K562 (cell line): ENCODE data around the gene SLCO2A1. TPM values are rescaled to one million over a fixed set of nuclear protein-coding genes. Genes with fewer than 3 reads are reported as not detected.
A peak's percentile ranks its signal among the peaks of the same experiment; 100 is the strongest.

Experiments
- BCL6 ChIP-seq: fragments of 250-450 bp; sonication (Bioruptor Pico); IDR thresholded peaks from 2 replicates; pipeline ENCODE4 v1.4.0; 2020
- DMBX1 ChIP-seq: fragments of 250-450 bp; sonication (Bioruptor Pico); IDR thresholded peaks from 2 replicates; pipeline ENCODE4 v1.8.0; 2022; ENCODE audit warnings: inconsistent platforms, mild to moderate bottlenecking, moderate library complexity, borderline replicate concordance
- EWSR1 ChIP-seq: fragments of 450-650 bp; IDR thresholded peaks from 2 replicates; pipeline ENCODE4 v1.6.1; 2018; ENCODE audit warnings: borderline replicate concordance, mild to moderate bottlenecking, low read depth, moderate library complexity; ENCODE audit not compliant: partially characterized antibody
- ILF3 ChIP-seq: fragments of 450-650 bp; IDR thresholded peaks from 2 replicates; pipeline ENCODE4 v1.6.1; 2018; ENCODE audit warnings: antibody characterized with exemption, mild to moderate bottlenecking, moderate library complexity, borderline replicate concordance
- MCM3 ChIP-seq: fragments of 450-650 bp; IDR thresholded peaks from 2 replicates; pipeline ENCODE4 v1.6.1; 2016
- MTA3 ChIP-seq: fragments of 450-650 bp; formaldehyde crosslinking; IDR thresholded peaks from 2 replicates; pipeline ENCODE4 v1.6.1; 2017; ENCODE audit warnings: mild to moderate bottlenecking, borderline replicate concordance
- NFXL1 ChIP-seq: fragments of 450-650 bp; formaldehyde crosslinking; IDR thresholded peaks from 2 replicates; pipeline ENCODE4 v1.4.0; 2021; ENCODE audit warnings: mild to moderate bottlenecking
- POLR3A ChIP-seq: IDR thresholded peaks from 2 replicates; pipeline ENCODE4 v1.6.1; 2011; ENCODE audit warnings: borderline replicate concordance, mild to moderate bottlenecking, moderate library complexity; ENCODE audit not compliant: insufficient read length, insufficient read depth; ENCODE audit errors: extremely low read depth
- SMAD4 ChIP-seq: fragments of 250-450 bp; sonication (Bioruptor Pico); conservative IDR thresholded peaks from 2 replicates; pipeline ENCODE4 v1.8.0; 2021; ENCODE audit warnings: inconsistent platforms, mild to moderate bottlenecking, moderate library complexity
- TCF3 ChIP-seq: sonication (generic); formaldehyde crosslinking; IDR thresholded peaks from 2 replicates; pipeline ENCODE4 v1.4.0; 2020; ENCODE audit warnings: mild to moderate bottlenecking, missing genetic modification reagents
- THRA ChIP-seq: fragments of 450-650 bp; IDR thresholded peaks from 2 replicates; pipeline ENCODE4 v1.6.1; 2017; ENCODE audit warnings: mild to moderate bottlenecking, moderate library complexity
- ZKSCAN8 ChIP-seq: fragments of 200-800 bp; sonication (Bioruptor generic); IDR thresholded peaks from 2 replicates; pipeline ENCODE4 v1.6.1; 2016; ENCODE audit warnings: missing genetic modification characterization, missing compliant biosample characterization
- ZNF174 ChIP-seq: fragments of 250-450 bp; sonication (Bioruptor Pico); IDR thresholded peaks from 2 replicates; pipeline ENCODE4 v1.4.0; 2020; ENCODE audit warnings: mild to moderate bottlenecking
- polyA plus RNA-seq, 8 experiments: library from polyadenylated mRNA; depleted of rRNA in 4 of 8; stranded (reverse) in 5 of 8; unstranded in 3 of 8; fragments of >200 nt; fragmentation: Nextera tagmentation in 2 of 8; fragmentation: Illumina TruSeq in 1 of 8; extraction: Ambion mirVana in 2 of 8; extraction: Trizol in 1 of 8; gene quantifications; 2 replicates each; pipeline versions ENCODE4 v1.2.1 to v1.2.3, GENCODE V29; 2011 to 2014; ENCODE audit warnings: inconsistent platforms in 1 of 8, missing spikeins in 1 of 8
- total RNA-seq, 7 experiments: library from RNA; depleted of rRNA in 6 of 7; stranded (reverse); fragments of >200 nt in 6 of 7; fragmentation: Illumina TruSeq in 2 of 7; extraction: Trizol in 2 of 7; gene quantifications; 2 replicates each; pipeline versions ENCODE4 v1.2.1 to v1.2.3, GENCODE V29; 2011 to 2021; ENCODE audit warnings: low replicate concordance in 1 of 7
- TF ChIP-seq, protein P1 (sequence below): sonication (generic); formaldehyde crosslinking; IDR thresholded peaks from 2 replicates; pipeline ENCODE4 v1.8.1; 2023; ENCODE audit warnings: missing genetic modification reagents, mild to moderate bottlenecking, borderline replicate concordance
- TF ChIP-seq, protein P2 (sequence below): fragments of 250-450 bp; sonication (Bioruptor Pico); IDR thresholded peaks from 2 replicates; pipeline ENCODE4 v1.4.0; 2020; ENCODE audit warnings: mild to moderate bottlenecking

Gene SLCO2A1
- total and polyA plus RNA-seq, 9 of the 15 experiments (the other 6 are each of a cell fraction or from before 2014, with no cell fraction given) = 0.16 to 1.0 TPM; not detected in 7

DNA sequence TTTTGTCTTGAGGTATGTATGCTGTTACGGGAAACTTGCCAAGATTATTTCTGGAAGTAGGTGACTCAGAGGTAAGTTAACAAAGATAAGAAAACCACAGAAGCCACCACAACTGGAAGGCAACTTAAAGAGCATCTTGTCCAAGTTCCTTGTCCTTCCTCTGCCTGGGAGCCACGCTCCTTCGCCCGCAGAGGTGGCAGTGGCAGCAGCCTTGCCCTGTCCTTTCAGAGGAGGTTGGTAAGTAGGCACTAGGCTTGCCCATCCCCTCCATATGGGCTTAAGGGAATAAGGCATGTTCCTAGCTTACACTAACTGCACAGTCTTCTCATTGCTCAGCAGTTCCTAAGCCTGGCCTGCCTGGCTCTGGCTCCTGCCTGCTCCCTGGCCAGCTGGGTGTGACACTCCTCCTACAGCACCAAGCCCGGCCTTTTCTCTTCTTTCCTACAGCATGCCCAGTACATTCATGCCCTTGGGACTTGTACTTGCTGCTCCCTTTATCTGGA, 86.0 kb downstream of the SLCO2A1 start (continued):
- TF ChIP-seq MCM3 = no peak
- TF ChIP-seq SMAD4 (CRISPR knock-in tag) = no peak
- TF ChIP-seq NFXL1 (CRISPR knock-in tag) = no peak
- TF ChIP-seq BCL6 (CRISPR knock-in tag) = no peak
- no peak for TF ChIP-seq ILF3
- no peak for TF ChIP-seq DMBX1 (CRISPR knock-in tag)
- TF ChIP-seq ZKSCAN8 (CRISPR knock-in tag) = no peak
- TF ChIP-seq ZNF174 = no peak
- TF ChIP-seq THRA = no peak
- no peak for TF ChIP-seq MTA3
- TF ChIP-seq EWSR1 = no peak
- TF ChIP-seq, protein P1, sequence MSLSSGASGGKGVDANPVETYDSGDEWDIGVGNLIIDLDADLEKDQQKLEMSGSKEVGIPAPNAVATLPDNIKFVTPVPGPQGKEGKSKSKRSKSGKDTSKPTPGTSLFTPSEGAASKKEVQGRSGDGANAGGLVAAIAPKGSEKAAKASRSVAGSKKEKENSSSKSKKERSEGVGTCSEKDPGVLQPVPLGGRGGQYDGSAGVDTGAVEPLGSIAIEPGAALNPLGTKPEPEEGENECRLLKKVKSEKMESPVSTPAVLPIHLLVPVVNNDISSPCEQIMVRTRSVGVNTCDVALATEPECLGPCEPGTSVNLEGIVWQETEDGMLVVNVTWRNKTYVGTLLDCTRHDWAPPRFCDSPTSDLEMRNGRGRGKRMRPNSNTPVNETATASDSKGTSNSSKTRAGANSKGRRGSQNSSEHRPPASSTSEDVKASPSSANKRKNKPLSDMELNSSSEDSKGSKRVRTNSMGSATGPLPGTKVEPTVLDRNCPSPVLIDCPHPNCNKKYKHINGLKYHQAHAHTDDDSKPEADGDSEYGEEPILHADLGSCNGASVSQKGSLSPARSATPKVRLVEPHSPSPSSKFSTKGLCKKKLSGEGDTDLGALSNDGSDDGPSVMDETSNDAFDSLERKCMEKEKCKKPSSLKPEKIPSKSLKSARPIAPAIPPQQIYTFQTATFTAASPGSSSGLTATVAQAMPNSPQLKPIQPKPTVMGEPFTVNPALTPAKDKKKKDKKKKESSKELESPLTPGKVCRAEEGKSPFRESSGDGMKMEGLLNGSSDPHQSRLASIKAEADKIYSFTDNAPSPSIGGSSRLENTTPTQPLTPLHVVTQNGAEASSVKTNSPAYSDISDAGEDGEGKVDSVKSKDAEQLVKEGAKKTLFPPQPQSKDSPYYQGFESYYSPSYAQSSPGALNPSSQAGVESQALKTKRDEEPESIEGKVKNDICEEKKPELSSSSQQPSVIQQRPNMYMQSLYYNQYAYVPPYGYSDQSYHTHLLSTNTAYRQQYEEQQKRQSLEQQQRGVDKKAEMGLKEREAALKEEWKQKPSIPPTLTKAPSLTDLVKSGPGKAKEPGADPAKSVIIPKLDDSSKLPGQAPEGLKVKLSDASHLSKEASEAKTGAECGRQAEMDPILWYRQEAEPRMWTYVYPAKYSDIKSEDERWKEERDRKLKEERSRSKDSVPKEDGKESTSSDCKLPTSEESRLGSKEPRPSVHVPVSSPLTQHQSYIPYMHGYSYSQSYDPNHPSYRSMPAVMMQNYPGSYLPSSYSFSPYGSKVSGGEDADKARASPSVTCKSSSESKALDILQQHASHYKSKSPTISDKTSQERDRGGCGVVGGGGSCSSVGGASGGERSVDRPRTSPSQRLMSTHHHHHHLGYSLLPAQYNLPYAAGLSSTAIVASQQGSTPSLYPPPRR = no peak
- TF ChIP-seq TCF3 = peak; percentile 64
- TF ChIP-seq, protein P2, sequence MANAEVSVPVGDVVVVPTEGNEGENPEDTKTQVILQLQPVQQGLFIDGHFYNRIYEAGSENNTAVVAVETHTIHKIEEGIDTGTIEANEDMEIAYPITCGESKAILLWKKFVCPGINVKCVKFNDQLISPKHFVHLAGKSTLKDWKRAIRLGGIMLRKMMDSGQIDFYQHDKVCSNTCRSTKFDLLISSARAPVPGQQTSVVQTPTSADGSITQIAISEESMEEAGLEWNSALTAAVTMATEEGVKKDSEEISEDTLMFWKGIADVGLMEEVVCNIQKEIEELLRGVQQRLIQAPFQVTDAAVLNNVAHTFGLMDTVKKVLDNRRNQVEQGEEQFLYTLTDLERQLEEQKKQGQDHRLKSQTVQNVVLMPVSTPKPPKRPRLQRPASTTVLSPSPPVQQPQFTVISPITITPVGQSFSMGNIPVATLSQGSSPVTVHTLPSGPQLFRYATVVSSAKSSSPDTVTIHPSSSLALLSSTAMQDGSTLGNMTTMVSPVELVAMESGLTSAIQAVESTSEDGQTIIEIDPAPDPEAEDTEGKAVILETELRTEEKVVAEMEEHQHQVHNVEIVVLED (CRISPR knock-in tag) = no peak
- no peak for TF ChIP-seq POLR3A
